Fibroblast of lung (primary cell): Measurements from ENCODE around the gene MKNK1. TPM values are rescaled to one million over a fixed set of nuclear protein-coding genes. Genes with fewer than 3 reads are reported as not detected.
A peak's percentile ranks its signal among the peaks of the same experiment; 100 is the strongest.

ENCODE experiments used
- DNase-seq, 2 donors: peaks; one replicate each; pipeline versions ENCODE4 v3.0.0 to v3.0.0-alpha.2; 2010; ENCODE audit warnings: low read depth in 2 of 2
- H2AFZ ChIP-seq: 2 replicates; pipeline ENCODE4 v1.5.1; 2012; ENCODE audit warnings: low read length, control low read depth, inconsistent platforms
- H3K27ac ChIP-seq: 2 replicates; pipeline ENCODE4 v1.5.1; 2011; ENCODE audit warnings: low read length, control low read depth; ENCODE audit not compliant: insufficient read depth
- H3K27me3 ChIP-seq: 2 replicates; pipeline ENCODE4 v1.5.1; 2011; ENCODE audit warnings: mild to moderate bottlenecking, low read length; ENCODE audit not compliant: control insufficient read depth, insufficient read depth
- H3K36me3 ChIP-seq: 2 replicates; pipeline ENCODE4 v1.5.1; 2011; ENCODE audit warnings: low read length; ENCODE audit not compliant: control insufficient read depth, insufficient read depth
- H3K4me1 ChIP-seq: 2 replicates; pipeline ENCODE4 v1.5.1; 2011; ENCODE audit warnings: low read length; ENCODE audit not compliant: control insufficient read depth, insufficient read depth; ENCODE audit errors: extremely low read depth
- H3K4me2 ChIP-seq: 2 replicates; pipeline ENCODE4 v1.5.1; 2011; ENCODE audit warnings: low read length, control low read depth; ENCODE audit not compliant: insufficient read depth; ENCODE audit errors: extremely low read depth
- H3K4me3 ChIP-seq, 4 experiments: fragments of 200-600 bp in 1 of 4; sonication (generic) in 1 of 4; replicated peaks in 1 of 4; 2 replicates each; pipeline ENCODE4 v1.5.1; 2011 to 2016; ENCODE audit warnings: low read length in 4 of 4, low read depth in 3 of 4, mild to moderate bottlenecking in 3 of 4, control low read depth in 2 of 4, inconsistent platforms in 1 of 4, mixed read lengths in 1 of 4; ENCODE audit not compliant: insufficient read depth in 1 of 4; ENCODE audit errors: control extremely low read depth in 1 of 4
- H3K79me2 ChIP-seq: 2 replicates; pipeline ENCODE4 v1.5.1; 2012; ENCODE audit warnings: mild to moderate bottlenecking, low read length, inconsistent platforms; ENCODE audit not compliant: control insufficient read depth, insufficient read depth
- H3K9ac ChIP-seq: 2 replicates; pipeline ENCODE4 v1.5.1; 2011; ENCODE audit warnings: mild to moderate bottlenecking, low read length, control low read depth; ENCODE audit not compliant: insufficient read depth
- H3K9me3 ChIP-seq: 2 replicates; pipeline ENCODE4 v1.5.1; 2012; ENCODE audit warnings: low read depth, low read length; ENCODE audit not compliant: control insufficient read depth, insufficient read depth
- H4K20me1 ChIP-seq: 2 replicates; pipeline ENCODE4 v1.5.1; 2011; ENCODE audit warnings: low read length; ENCODE audit not compliant: control insufficient read depth, insufficient read depth; ENCODE audit errors: extremely low read depth
- CTCF ChIP-seq, 2 donors: IDR thresholded peaks in 1 of 2; conservative IDR thresholded peaks in 1 of 2; 1 replicate in 1 of 2; 2 replicates in 1 of 2; pipeline ENCODE4 v1.5.1; 2011 to 2012; ENCODE audit warnings: low read length in 2 of 2, control low read depth in 1 of 2, inconsistent platforms in 1 of 2, low read depth in 1 of 2, mild to moderate bottlenecking in 1 of 2
- EZH2 ChIP-seq: IDR thresholded peaks from 2 replicates; pipeline ENCODE4 v1.5.1; 2012; ENCODE audit warnings: low read length, control low read depth, mild to moderate bottlenecking; ENCODE audit errors: missing control alignments
- polyA plus RNA-seq, 2 donors: library from polyadenylated mRNA; depleted of rRNA in 1 of 2; stranded (reverse) in 1 of 2; unstranded in 1 of 2; fragments of >200 nt; gene quantifications; 2 replicates each; pipeline ENCODE4 v1.2.1, GENCODE V29; 2011 to 2012; ENCODE audit warnings: missing spikeins in 1 of 2
- total RNA-seq: library from RNA; depleted of rRNA; stranded (reverse); fragments of >200 nt; gene quantifications from 2 replicates; pipeline ENCODE4 v1.2.1, GENCODE V29; 2014

The MKNK1 gene
- total and polyA plus RNA-seq, 2 donors (not counting 1 experiment from before 2014, with no cell fraction given) = 22.3 to 33.1 TPM

GRCh38 chr1:46617108-46617800 is 13.2 kb upstream of the MKNK1 start:
- H2AFZ ChIP-seq = peak overlapping the region; percentile 62
- H3K27me3 ChIP-seq = no peaks in the 10 kb centered on the region
- no peaks in the 10 kb centered on the region for H3K79me2 ChIP-seq
- H4K20me1 ChIP-seq = no peaks in the 10 kb centered on the region
- H3K4me3 ChIP-seq = peak overlapping the region; percentile 39 to 78 (median 55)
- H3K9ac ChIP-seq = peak overlapping the region; percentile 71
- peak overlapping the region; percentile 55 for H3K4me2 ChIP-seq
- no peak for DNase-seq
- peaks cover 10% of the 10 kb centered on the region for H3K4me1 ChIP-seq
- no peak for TF ChIP-seq CTCF (conservative IDR thresholded peaks at IDR 0.05 in 1 of 2, IDR thresholded peaks at IDR 0.05 in 1 of 2; ENCODE audit: low read depth in 1 of 2, low read length in 2 of 2)
- peak overlapping the region; percentile 70 for H3K27ac ChIP-seq
- no peaks in the 10 kb centered on the region for H3K9me3 ChIP-seq
- peaks cover 4% of the 10 kb centered on the region for H3K36me3 ChIP-seq

DNA sequence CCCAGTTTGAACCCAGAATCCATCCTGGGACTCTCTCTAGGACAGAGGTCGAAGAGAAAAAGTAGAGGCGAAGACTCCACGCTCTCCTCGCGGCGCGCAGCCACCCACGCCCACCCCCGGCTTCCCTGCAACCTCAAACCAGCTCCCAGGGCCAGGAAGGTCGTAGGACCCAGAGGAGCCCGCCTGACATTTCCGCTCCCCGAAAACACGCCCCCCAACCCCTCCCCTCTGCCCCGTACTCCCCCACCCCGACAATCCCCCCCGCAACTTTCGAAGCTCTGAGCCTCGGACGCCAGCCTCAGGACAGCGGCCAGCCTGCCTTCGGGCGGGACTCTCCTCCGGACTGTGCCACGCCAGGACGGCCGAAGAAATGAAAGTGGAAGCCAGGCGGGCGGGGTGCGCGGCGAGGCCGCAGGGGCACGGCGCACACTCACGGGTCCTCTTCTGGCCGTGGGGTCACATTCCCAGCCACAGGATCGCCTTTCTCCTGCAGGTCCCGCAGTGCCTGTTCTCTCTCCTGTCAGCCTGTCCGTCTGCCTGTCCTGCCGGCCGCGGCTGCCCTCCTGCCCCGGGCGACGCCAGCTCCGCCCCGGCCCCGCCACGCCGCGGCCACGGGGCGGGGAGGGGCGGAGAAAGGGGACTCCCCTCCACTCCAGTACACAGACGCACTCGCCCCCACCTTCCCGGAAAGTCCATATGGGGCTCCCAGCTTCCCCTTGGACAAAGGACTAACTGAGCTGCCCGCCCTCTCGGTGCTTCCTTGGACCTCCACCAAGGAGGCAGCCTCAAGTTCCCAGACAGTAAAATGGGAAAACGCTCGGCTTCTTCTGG is 12.4 kb upstream of the MKNK1 start, which contains the start of gene MOB3C:
Gene MOB3C, minus strand, starts transcription at position 535 of the 831 bp plus-strand sequence. CDS start 3,490 bp downstream, outside the sequence.
- peak within 1 kb of the TSS; percentile 39 to 78 (median 55) for H3K4me3 ChIP-seq
- TF ChIP-seq EZH2 (no peak), CTCF (conservative IDR thresholded peaks at IDR 0.05 in 1 of 2, IDR thresholded peaks at IDR 0.05 in 1 of 2; ENCODE audit: low read depth in 1 of 2, low read length in 2 of 2) (no peak)
- H3K9ac ChIP-seq = peak within 1 kb of the TSS; percentile 71
- H3K27ac ChIP-seq = peak within 1 kb of the TSS; percentile 70
- no peaks in the 10 kb centered on the region for H3K79me2 ChIP-seq
- H3K27me3 ChIP-seq = no peaks in the 10 kb centered on the region
- peak within 1 kb of the TSS; percentile 71 for H3K4me2 ChIP-seq
- peak within 1 kb of the TSS; percentile 62 for H2AFZ ChIP-seq
- peak; percentile 78 to 85 for DNase-seq
- peaks cover 10% of the 10 kb centered on the region for H3K4me1 ChIP-seq
- H3K9me3 ChIP-seq = no peaks in the 10 kb centered on the region
- no peaks in the 10 kb centered on the region for H4K20me1 ChIP-seq
- peaks cover 4% of the 10 kb centered on the region for H3K36me3 ChIP-seq

- peak overlapping the region; percentile 39 to 78 (median 55) for H3K4me3 ChIP-seq
- no peak for TF ChIP-seq EZH2
- no peak for TF ChIP-seq CTCF (conservative IDR thresholded peaks at IDR 0.05 in 1 of 2, IDR thresholded peaks at IDR 0.05 in 1 of 2; ENCODE audit: low read depth in 1 of 2, low read length in 2 of 2)
- H3K27ac ChIP-seq = no peak overlapping the region
- H3K4me1 ChIP-seq = peaks cover 10% of the 10 kb centered on the region
- H3K4me2 ChIP-seq = peak overlapping the region; percentile 71
- no peak overlapping the region for H3K9ac ChIP-seq
- H4K20me1 ChIP-seq = no peaks in the 10 kb centered on the region
- H3K9me3 ChIP-seq = no peaks in the 10 kb centered on the region
- DNase-seq = no peak
- no peaks in the 10 kb centered on the region for H3K27me3 ChIP-seq
- no peak overlapping the region for H2AFZ ChIP-seq
- H3K36me3 ChIP-seq = peaks cover 4% of the 10 kb centered on the region
- H3K79me2 ChIP-seq = no peaks in the 10 kb centered on the region
Observed at GRCh38 chr1:46615735-46616134, 11.7 kb upstream of the MKNK1 start.
